Measurements from ENCODE around the gene ST8SIA4. TPM values are rescaled to one million over a fixed set of nuclear protein-coding genes. Genes with fewer than 3 reads are reported as not detected.

ST8SIA4 gene
- total and polyA plus RNA-seq, 2 experiments from 2014 or later = 3.1 to 6.0 TPM

- DNase-seq (ENCODE audit: low spot score) = no peak
- H3K27ac ChIP-seq = no peak overlapping the region
- TF ChIP-seq EZH2phosphoT487 (IDR thresholded peaks at IDR 0.05; ENCODE audit: low read depth, severe bottlenecking, unreplicated experiment) (no peak), EZH2 (IDR thresholded peaks at IDR 0.05; ENCODE audit: borderline replicate concordance) (no peak), CTCF (IDR thresholded peaks at IDR 0.05; ENCODE audit: poor library complexity) (no peak)
Observed at GRCh38 chr5:100852051-100852450, 51.0 kb downstream of the ST8SIA4 start.

GRCh38 chr5:100846772-100847171, 56.3 kb downstream of the ST8SIA4 start:
- H4K20me1 ChIP-seq (ENCODE audit: insufficient read depth, poor library complexity, severe bottlenecking) = no peaks in the 10 kb centered on the region
- no peaks in the 10 kb centered on the region for H3K36me3 ChIP-seq (replicated peaks; ENCODE audit: insufficient read depth, low read depth)
- no peak overlapping the region for H2AFZ ChIP-seq
- H3K4me2 ChIP-seq = no peak overlapping the region
- H3K27ac ChIP-seq = no peak overlapping the region
- no peaks in the 10 kb centered on the region for H3K79me2 ChIP-seq
- 59% methylated on average over 4 of the region's 4 CpGs for WGBS (ENCODE audit: low lambda C conversion rate, missing lambda C conversion rate)
- H3K4me3 ChIP-seq = no peak overlapping the region
- H3K27me3 ChIP-seq = no peaks in the 10 kb centered on the region
- no peaks in the 10 kb centered on the region for H3K4me1 ChIP-seq (ENCODE audit: insufficient read depth)
- TF ChIP-seq EZH2phosphoT487 (IDR thresholded peaks at IDR 0.05; ENCODE audit: low read depth, severe bottlenecking, unreplicated experiment) (no peak), CTCF (IDR thresholded peaks at IDR 0.05; ENCODE audit: poor library complexity) (no peak), EZH2 (IDR thresholded peaks at IDR 0.05; ENCODE audit: borderline replicate concordance) (no peak)
- DNase-seq (ENCODE audit: low spot score) = no peak
- no peaks in the 10 kb centered on the region for H3K9me2 ChIP-seq (replicated peaks; ENCODE audit: insufficient read depth)
- H3K9me3 ChIP-seq (ENCODE audit: low read depth) = no peaks in the 10 kb centered on the region

More at GRCh38 chr5:100852051-100852450, 51.0 kb downstream of the ST8SIA4 start:
- Histone ChIP-seq H4K20me1 (ENCODE audit: insufficient read depth, poor library complexity, severe bottlenecking) (no peaks in the 10 kb centered on the region), H3K79me2 (no peaks in the 10 kb centered on the region), H3K4me1 (ENCODE audit: insufficient read depth) (no peaks in the 10 kb centered on the region), H3K9me3 (ENCODE audit: low read depth) (no peaks in the 10 kb centered on the region), H3K27me3 (no peaks in the 10 kb centered on the region), H3K4me3 (no peak overlapping the region), H3K9me2 (replicated peaks; ENCODE audit: insufficient read depth) (no peaks in the 10 kb centered on the region), H2AFZ (no peak overlapping the region), H3K4me2 (no peak overlapping the region), H3K36me3 (replicated peaks; ENCODE audit: insufficient read depth, low read depth) (no peaks in the 10 kb centered on the region)
- WGBS (ENCODE audit: low lambda C conversion rate, missing lambda C conversion rate) = 94% methylated on average over 8 of the region's 8 CpGs

- Histone ChIP-seq H3K9me2 (replicated peaks; ENCODE audit: insufficient read depth) (no peaks in the 10 kb centered on the region), H3K4me2 (no peak overlapping the region), H3K27me3 (no peaks in the 10 kb centered on the region), H3K4me1 (ENCODE audit: insufficient read depth) (no peaks in the 10 kb centered on the region), H3K36me3 (replicated peaks; ENCODE audit: insufficient read depth, low read depth) (no peaks in the 10 kb centered on the region), H4K20me1 (ENCODE audit: insufficient read depth, poor library complexity, severe bottlenecking) (no peaks in the 10 kb centered on the region), H3K79me2 (no peaks in the 10 kb centered on the region), H3K9me3 (ENCODE audit: low read depth) (no peaks in the 10 kb centered on the region), H3K4me3 (no peak overlapping the region), H3K27ac (no peak overlapping the region), H2AFZ (no peak overlapping the region)
- WGBS (ENCODE audit: low lambda C conversion rate, missing lambda C conversion rate) = 98% methylated on average over 2 of the region's 2 CpGs
- DNase-seq (ENCODE audit: low spot score) = no peak
- TF ChIP-seq CTCF (IDR thresholded peaks at IDR 0.05; ENCODE audit: poor library complexity) (no peak), EZH2phosphoT487 (IDR thresholded peaks at IDR 0.05; ENCODE audit: low read depth, severe bottlenecking, unreplicated experiment) (no peak), EZH2 (IDR thresholded peaks at IDR 0.05; ENCODE audit: borderline replicate concordance) (no peak)
Observed at GRCh38 chr5:100842080-100842479, 61.0 kb downstream of the ST8SIA4 start.

All from hepatocyte (in vitro differentiated cells).